ENCODE results near the gene CCDC121.
A peak's percentile ranks its signal among the peaks of the same experiment; 100 is the strongest.
"Not testable (repeated sequence)": the region's sequence is repeated elsewhere in the genome, so short reads cannot be mapped to it uniquely, and the experiment has no call there.

CCDC121 gene

DNA sequence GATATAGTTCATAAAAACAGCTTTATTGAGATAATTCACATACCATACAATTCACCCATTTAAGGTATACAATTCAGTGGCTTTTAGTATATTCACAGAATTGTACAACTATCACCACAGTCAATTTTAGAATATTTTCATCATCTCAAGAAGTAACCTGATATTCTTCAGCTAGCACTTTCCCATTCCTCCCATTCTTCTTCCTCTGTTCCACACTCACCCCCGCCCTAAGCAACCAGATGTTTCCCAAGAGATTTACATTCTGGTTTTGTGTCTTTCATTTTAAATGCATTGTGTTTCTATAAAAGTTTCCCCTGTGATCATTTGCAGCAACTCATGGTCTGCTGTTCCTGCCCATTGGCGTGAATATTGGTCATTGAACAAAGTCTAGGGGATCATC lies 5.5 kb upstream of the CCDC121 start:
- TF ChIP-seq, protein P1, sequence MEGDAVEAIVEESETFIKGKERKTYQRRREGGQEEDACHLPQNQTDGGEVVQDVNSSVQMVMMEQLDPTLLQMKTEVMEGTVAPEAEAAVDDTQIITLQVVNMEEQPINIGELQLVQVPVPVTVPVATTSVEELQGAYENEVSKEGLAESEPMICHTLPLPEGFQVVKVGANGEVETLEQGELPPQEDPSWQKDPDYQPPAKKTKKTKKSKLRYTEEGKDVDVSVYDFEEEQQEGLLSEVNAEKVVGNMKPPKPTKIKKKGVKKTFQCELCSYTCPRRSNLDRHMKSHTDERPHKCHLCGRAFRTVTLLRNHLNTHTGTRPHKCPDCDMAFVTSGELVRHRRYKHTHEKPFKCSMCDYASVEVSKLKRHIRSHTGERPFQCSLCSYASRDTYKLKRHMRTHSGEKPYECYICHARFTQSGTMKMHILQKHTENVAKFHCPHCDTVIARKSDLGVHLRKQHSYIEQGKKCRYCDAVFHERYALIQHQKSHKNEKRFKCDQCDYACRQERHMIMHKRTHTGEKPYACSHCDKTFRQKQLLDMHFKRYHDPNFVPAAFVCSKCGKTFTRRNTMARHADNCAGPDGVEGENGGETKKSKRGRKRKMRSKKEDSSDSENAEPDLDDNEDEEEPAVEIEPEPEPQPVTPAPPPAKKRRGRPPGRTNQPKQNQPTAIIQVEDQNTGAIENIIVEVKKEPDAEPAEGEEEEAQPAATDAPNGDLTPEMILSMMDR (IDR thresholded peaks at IDR 0.05): no peak
- TF ChIP-seq ZFX (IDR thresholded peaks at IDR 0.05; ENCODE audit: borderline replicate concordance): no peak
- H3K27ac ChIP-seq: no peak overlapping the region

GRCh38 chr2:27630257-27630656 lies 1.4 kb upstream of the CCDC121 start:
- H3K27ac ChIP-seq: not testable (repeated sequence)

DNA sequence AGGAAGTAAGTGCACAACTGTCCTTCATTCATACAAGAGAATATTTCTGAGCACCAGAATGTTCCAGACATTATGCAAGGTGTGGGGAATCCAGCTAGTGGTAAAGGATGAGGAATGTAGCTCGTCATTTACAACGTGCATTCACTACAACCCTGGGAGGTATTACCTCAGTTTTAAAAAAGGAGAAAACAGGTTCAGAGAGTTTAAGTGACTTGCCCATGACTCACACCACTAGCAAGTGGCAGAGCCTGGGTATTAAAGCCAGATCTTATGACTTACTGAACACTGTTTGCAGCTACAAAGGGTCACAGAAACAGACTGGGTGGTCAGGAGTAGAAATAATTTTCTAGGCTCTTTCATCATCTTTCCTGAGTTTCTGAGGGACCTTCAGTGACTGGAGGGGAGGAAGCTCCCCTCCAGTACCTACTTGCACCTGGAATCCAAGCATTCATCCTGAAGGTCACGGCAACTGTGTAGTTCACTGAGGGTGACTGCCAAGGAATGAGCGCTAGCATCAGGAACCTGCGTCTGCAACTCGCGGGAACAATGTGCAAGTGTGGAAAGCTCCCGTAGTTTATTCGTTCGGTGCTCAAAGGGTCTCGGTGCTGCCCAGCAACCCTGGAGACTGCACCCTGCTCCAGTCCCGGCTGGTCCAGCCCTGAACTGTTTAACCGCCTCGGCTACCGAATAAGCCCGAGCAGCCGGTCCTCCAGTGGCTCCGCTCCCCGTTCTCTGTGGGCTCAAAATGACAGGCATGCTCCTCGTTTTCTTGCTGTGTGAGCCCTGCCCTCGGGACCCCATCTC lies 647 bp downstream of the CCDC121 start:
- H3K27ac ChIP-seq: peak overlapping the region; percentile 50
- TF ChIP-seq, protein P1 (IDR thresholded peaks at IDR 0.05): no peak
- TF ChIP-seq ZFX (IDR thresholded peaks at IDR 0.05; ENCODE audit: borderline replicate concordance): no peak

GRCh38 chr2:27626921-27627320 lies 1.9 kb downstream of the CCDC121 start:
- not testable (repeated sequence) for H3K27ac ChIP-seq

GRCh38 chr2:27626323-27626722 lies 2.5 kb downstream of the CCDC121 start:
- not testable (repeated sequence) for H3K27ac ChIP-seq

DNA sequence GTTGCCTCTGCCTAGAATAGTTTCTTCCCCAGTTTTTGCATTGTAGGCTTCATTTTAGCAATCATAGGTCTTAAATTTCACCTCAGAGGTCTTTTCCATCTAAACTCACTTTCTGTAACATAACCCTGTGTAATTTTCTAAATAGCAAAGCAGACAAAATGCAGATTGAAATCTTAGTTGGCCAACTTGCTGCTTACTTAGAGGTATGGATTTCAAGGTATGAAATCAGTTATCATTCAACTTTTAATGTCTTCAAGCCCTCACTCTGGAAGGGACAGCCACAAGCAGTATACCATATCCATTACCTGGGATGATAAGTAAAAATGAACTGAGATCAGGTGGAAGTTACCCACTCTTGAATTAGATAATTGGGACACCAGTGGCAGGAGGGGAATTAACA lies 3.9 kb downstream of the CCDC121 start:
- TF ChIP-seq, protein P1 (IDR thresholded peaks at IDR 0.05): no peak
- no peak for TF ChIP-seq ZFX (IDR thresholded peaks at IDR 0.05; ENCODE audit: borderline replicate concordance)
- H3K27ac ChIP-seq: no peak overlapping the region

DNA sequence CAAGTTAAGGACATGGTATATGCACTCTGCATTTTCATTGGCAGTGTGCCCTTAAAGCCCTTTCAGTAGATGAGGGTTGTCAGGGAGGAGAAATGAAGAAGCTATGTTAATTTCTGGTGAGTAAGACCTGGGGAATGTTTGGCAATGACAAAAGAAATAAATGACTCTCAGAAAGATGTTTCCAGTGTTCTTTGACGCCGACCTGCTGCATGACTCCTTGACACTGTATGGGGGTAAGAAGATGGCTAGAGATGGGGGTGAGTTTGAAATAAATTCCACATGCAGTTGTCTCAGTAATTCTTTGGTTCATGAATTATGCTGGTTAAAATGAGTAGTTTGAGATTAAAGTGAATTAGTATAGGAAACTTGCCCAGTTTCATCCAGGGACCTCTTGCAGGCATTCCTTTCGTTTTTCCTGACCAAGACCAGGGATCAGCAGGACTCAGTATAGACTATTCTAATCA lies 5.9 kb downstream of the CCDC121 start:
- no peak for TF ChIP-seq ZFX (IDR thresholded peaks at IDR 0.05; ENCODE audit: borderline replicate concordance)
- TF ChIP-seq, protein P1 (IDR thresholded peaks at IDR 0.05): no peak
- H3K27ac ChIP-seq: no peak overlapping the region

DNA sequence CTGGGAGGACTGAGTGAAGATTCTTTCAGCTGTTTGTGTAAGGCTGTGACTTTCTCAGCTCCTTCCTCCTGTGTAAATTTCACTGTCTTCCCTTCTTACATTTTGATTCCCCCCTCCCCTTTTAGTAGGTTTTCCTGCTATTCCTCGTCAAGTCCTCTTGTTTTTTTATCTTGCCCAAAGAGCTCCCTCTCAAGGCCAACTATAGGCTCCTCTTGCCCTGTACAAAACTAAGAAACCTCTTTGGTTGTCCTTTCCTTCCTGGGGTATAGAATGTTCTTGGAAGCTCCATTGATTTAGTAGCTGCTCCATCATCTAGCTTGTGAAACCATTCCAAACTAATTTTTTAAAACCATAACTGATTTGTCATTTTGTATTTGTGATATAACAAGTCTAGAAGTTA lies 7.3 kb downstream of the CCDC121 start:
- no peak for TF ChIP-seq ZFX (IDR thresholded peaks at IDR 0.05; ENCODE audit: borderline replicate concordance)
- TF ChIP-seq, protein P1 (IDR thresholded peaks at IDR 0.05): no peak
- H3K27ac ChIP-seq: no peak overlapping the region

- no peak overlapping the region for H3K27ac ChIP-seq
- TF ChIP-seq ZFX (IDR thresholded peaks at IDR 0.05; ENCODE audit: borderline replicate concordance): no peak
- TF ChIP-seq, protein P1 (IDR thresholded peaks at IDR 0.05): no peak
These were observed 13.5 kb downstream of the CCDC121 start for GRCh38 chr2:27615316-27615715.
